GM12865 (cell line): Measurements from ENCODE around the gene ABTB2.

Experiments used
- DNase-seq: peaks from one replicate; pipeline ENCODE4 v3.0.0; 2010; ENCODE audit warnings: low read depth
- H3K4me3 ChIP-seq: 2 replicates; pipeline ENCODE4 v1.5.1; 2011; ENCODE audit warnings: mild to moderate bottlenecking, low read depth, low read length, control low read depth
- CTCF ChIP-seq: IDR thresholded peaks from 2 replicates; pipeline ENCODE4 v1.5.1; 2011; ENCODE audit warnings: low read length, control low read depth, low read depth, inconsistent platforms; ENCODE audit not compliant: insufficient read depth; ENCODE audit errors: missing control alignments

The ABTB2 gene

GRCh38 chr11:34238533-34238932, 119.3 kb downstream of the ABTB2 start:
- TF ChIP-seq CTCF: no peak
- H3K4me3 ChIP-seq: no peak overlapping the region
- DNase-seq: no peak

- no peak for TF ChIP-seq CTCF
- DNase-seq: no peak
- no peak overlapping the region for H3K4me3 ChIP-seq
Measured at GRCh38 chr11:34236572-34236971, 121.2 kb downstream of the ABTB2 start.

GRCh38 chr11:34235591-34236071, 122.2 kb downstream of the ABTB2 start:
- no peak for DNase-seq
- no peak for TF ChIP-seq CTCF

GRCh38 chr11:34235189-34235588, 122.6 kb downstream of the ABTB2 start:
- H3K4me3 ChIP-seq: no peak overlapping the region
- peak; percentile 82 for DNase-seq
- no peak for TF ChIP-seq CTCF

More at GRCh38 chr11:34235591-34236071, 122.2 kb downstream of the ABTB2 start:
- H3K4me3 ChIP-seq: no peak overlapping the region

GRCh38 chr11:34234086-34234740, 123.6 kb downstream of the ABTB2 start:
- TF ChIP-seq CTCF: no peak
- peak overlapping the region; percentile 19; the same call in 1 of the 2 replicates for H3K4me3 ChIP-seq
- DNase-seq: peak; percentile 92

- no peak overlapping the region for H3K4me3 ChIP-seq
- no peak for TF ChIP-seq CTCF
- no peak for DNase-seq
Measured at GRCh38 chr11:34233215-34233614, 124.6 kb downstream of the ABTB2 start.

- DNase-seq: peak; percentile 47
- no peak for TF ChIP-seq CTCF
- H3K4me3 ChIP-seq: no peak overlapping the region
Measured at GRCh38 chr11:34232807-34233206, 125.0 kb downstream of the ABTB2 start.
